ENCODE measurements around the gene GNAL.

The GNAL gene

DNA sequence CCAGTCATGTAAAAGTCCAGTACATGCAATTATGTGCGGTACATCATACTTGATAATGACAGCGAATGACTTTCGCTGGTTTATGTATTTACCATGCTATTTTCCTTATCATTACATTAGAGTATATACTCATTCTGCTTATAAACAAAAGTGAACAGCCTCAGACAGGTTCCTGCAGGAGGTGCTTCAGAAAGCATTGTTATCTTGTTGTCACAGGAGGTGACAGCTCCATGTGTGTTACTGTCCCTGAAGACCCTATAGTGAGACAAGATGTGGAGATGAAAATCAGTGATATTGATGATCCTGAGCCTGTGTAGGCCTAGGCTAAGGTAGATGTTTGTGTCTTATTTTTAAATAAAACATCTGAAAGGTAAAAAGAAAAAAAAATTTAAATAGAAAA lies 234.4 kb downstream of the GNAL start:
- in situ Hi-C loops (cut with HindIII; ENCODE audit: low sequenced_read_pairs), result no loop called here
- H3K4me3 ChIP-seq (ENCODE audit: low read depth, low read length), result no peak overlapping the region
- TF ChIP-seq, protein P1, sequence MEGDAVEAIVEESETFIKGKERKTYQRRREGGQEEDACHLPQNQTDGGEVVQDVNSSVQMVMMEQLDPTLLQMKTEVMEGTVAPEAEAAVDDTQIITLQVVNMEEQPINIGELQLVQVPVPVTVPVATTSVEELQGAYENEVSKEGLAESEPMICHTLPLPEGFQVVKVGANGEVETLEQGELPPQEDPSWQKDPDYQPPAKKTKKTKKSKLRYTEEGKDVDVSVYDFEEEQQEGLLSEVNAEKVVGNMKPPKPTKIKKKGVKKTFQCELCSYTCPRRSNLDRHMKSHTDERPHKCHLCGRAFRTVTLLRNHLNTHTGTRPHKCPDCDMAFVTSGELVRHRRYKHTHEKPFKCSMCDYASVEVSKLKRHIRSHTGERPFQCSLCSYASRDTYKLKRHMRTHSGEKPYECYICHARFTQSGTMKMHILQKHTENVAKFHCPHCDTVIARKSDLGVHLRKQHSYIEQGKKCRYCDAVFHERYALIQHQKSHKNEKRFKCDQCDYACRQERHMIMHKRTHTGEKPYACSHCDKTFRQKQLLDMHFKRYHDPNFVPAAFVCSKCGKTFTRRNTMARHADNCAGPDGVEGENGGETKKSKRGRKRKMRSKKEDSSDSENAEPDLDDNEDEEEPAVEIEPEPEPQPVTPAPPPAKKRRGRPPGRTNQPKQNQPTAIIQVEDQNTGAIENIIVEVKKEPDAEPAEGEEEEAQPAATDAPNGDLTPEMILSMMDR (IDR thresholded peaks at IDR 0.05; ENCODE audit: low read depth, low read length), result no peak
- no peak for DNase-seq (ENCODE audit: low read depth, low spot score)

DNA sequence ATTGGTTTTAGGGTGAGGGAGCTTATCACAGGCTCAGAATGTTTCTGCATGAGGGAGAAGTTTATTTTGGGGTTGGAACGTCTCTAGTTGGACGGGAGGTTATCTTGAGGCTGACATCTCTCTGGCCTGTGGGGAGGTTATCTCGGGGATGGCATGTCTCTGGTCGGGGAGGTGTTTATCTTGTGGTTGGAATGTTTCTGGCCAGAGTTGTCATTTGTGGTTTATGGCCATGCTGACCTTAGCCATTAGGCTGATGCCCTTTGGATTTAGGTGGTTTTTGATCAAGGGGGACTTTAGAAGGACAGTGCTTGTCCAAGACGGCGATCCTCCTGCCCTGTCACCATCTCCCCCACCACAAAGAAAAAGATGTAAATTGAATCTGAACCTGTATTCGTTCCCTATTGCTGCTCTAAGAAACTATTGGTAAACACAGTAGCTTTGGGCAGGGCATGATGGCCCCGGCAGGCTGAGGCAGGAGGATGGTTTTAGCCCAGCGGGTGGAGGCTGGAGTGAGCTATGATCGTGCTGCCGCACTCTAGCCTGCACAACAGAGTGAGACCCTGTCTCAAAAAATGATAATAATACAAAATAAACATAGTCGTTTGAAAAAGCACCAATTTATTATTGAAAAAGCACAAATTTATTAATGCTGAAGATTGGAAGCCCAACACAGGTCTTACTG lies 236.9 kb downstream of the GNAL start:
- TF ChIP-seq, protein P1 (IDR thresholded peaks at IDR 0.05; ENCODE audit: low read depth, low read length), result no peak
- in situ Hi-C loops (cut with HindIII; ENCODE audit: low sequenced_read_pairs), result no loop called here
- no peak overlapping the region for H3K4me3 ChIP-seq (ENCODE audit: low read depth, low read length)
- no peak for DNase-seq (ENCODE audit: low read depth, low spot score)

DNA sequence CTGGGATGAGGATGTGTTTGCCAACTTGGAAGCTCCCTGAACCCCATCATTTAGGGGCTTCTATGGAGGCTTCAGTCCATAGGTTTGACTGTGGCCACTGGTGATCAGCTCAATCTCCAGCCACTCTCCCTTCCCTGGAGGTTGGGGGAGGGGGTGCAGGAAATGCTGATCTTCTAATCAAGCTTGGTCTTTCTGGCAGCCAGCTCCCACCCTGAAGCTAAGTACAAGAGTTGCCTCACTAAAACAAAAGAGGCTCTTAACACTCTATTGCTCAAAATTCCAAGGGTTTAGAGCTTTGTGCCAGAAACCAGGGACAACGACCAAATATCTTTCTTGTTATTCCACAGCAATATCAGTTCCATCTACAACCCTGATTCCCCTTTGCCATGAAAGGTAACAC lies 238.4 kb downstream of the GNAL start:
- H3K4me3 ChIP-seq (ENCODE audit: low read depth, low read length), result no peak overlapping the region
- in situ Hi-C loops (cut with HindIII; ENCODE audit: low sequenced_read_pairs), result no loop called here
- DNase-seq (ENCODE audit: low read depth, low spot score), result no peak
- TF ChIP-seq, protein P1 (IDR thresholded peaks at IDR 0.05; ENCODE audit: low read depth, low read length), result no peak

DNA sequence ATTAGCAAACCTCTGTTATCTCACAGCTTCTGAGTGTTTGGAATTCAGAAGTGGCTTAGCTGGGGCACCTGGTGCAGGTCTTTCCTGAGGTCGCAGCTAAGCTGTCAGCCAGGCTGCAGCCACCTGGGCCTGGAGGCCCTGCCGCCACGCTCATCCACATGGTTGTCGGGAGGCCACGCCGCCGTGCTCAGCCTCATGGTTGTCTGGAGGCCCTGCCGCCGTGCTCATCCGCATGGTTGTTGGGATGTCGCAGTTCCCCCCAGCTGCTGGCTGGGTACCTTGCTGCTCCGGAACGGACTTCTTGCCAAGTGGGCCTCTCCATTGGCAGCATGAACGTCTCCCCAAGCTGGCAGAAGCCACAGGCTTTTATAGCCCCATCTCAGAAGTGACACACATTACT lies 243.3 kb downstream of the GNAL start:
- TF ChIP-seq, protein P1 (IDR thresholded peaks at IDR 0.05; ENCODE audit: low read depth, low read length), result no peak
- no peak for DNase-seq (ENCODE audit: low read depth, low spot score)
- in situ Hi-C loops (cut with HindIII; ENCODE audit: low sequenced_read_pairs), result no loop called here
- no peak overlapping the region for H3K4me3 ChIP-seq (ENCODE audit: low read depth, low read length)
